ENCODE measurements around the gene NPM3.

GRCh38 chr10:101828766-101829551 is 45.7 kb upstream of the NPM3 start:
- TF ChIP-seq TBL1XR1 (IDR thresholded peaks at IDR 0.05; ENCODE audit: borderline replicate concordance, low read length, partially characterized antibody) = no peak
- no peak for TF ChIP-seq RBAK (CRISPR knock-in tag; IDR thresholded peaks at IDR 0.05)
- TF ChIP-seq HOXA7 (CRISPR knock-in tag; IDR thresholded peaks at IDR 0.05) = no peak
- TF ChIP-seq SIX4 (CRISPR knock-in tag; IDR thresholded peaks at IDR 0.05) = no peak
- no peak for TF ChIP-seq STAT5B (CRISPR knock-in tag; IDR thresholded peaks at IDR 0.05)
- no peak for TF ChIP-seq TAF1 (CRISPR knock-in tag; IDR thresholded peaks at IDR 0.05)
- no peak for TF ChIP-seq CC2D1A (CRISPR knock-in tag; IDR thresholded peaks at IDR 0.05)
- TF ChIP-seq CTCF (CRISPR knock-in tag; IDR thresholded peaks at IDR 0.05) = no peak
- TF ChIP-seq NFE2L2 (IDR thresholded peaks at IDR 0.05; ENCODE audit: low read length) = no peak
- TF ChIP-seq CBFB (CRISPR knock-in tag; IDR thresholded peaks at IDR 0.05) = no peak
- no peak for TF ChIP-seq FOSL1 (CRISPR knock-in tag; IDR thresholded peaks at IDR 0.05; ENCODE audit: borderline replicate concordance)
- no peak for TF ChIP-seq ZNF770 (CRISPR knock-in tag; IDR thresholded peaks at IDR 0.05)

All from HepG2 (cell line).